Left lung (tissue), 10 donors: ENCODE measurements around the gene GLA. TPM values are rescaled to one million over a fixed set of nuclear protein-coding genes. Genes with fewer than 3 reads are reported as not detected.

Experiments used
- ATAC-seq: fragments of 200-7000 bp; cut with Tn5 transposase; one replicate; pipeline ENCODE4 v1.9.1; 2020; ENCODE audit warnings: moderate library complexity
- DNase-seq, 4 donors: peaks; one replicate each; pipeline ENCODE4 v3.0.0-alpha.2; 2013 to 2020
- H3K27ac ChIP-seq, 2 donors: fragments of 200-600 bp; sonication (generic) in 1 of 2; one replicate each; pipeline versions ENCODE4 v1.5.0 to v1.8.0; 2020 to 2021
- H3K27me3 ChIP-seq, 2 donors: fragments of 200-600 bp; sonication (generic) in 1 of 2; one replicate each; pipeline versions ENCODE4 v1.5.0 to v1.8.0; 2020 to 2021
- H3K36me3 ChIP-seq, 2 donors: fragments of 200-600 bp; sonication (generic) in 1 of 2; one replicate each; pipeline versions ENCODE4 v1.5.0 to v1.8.0; 2020 to 2021
- H3K4me1 ChIP-seq, 2 donors: fragments of 200-600 bp; one replicate each; pipeline ENCODE4 v1.8.0; 2021
- H3K4me3 ChIP-seq, 2 donors: fragments of 200-600 bp; sonication (generic) in 1 of 2; one replicate each; pipeline versions ENCODE4 v1.5.0 to v1.8.0; 2020 to 2021; ENCODE audit warnings: mild to moderate bottlenecking in 1 of 2
- H3K9me3 ChIP-seq, 2 donors: fragments of 200-600 bp; sonication (generic) in 1 of 2; one replicate each; pipeline versions ENCODE4 v1.5.0 to v1.8.0; 2020 to 2021
- intact Hi-C, 2 donors: fragments of 100-400 bp; cut with DNase I; formaldehyde crosslinking; loops; one replicate each; pipeline versions ENCODE4 v1.11.2 to v1.14.2; 2022
- polyA plus RNA-seq, 6 donors: library from polyadenylated mRNA; unstranded; fragments of 120-200 nt; gene quantifications; one replicate each; pipeline ENCODE4 v1.2.1, GENCODE V29; 2013; ENCODE audit not compliant: insufficient read length in 6 of 6
- total RNA-seq, 2 donors: library from RNA; stranded (reverse); fragmentation: NEBNext Ultra II Directional; extraction: Animal tissue kit (Norgen Biotek cat#: 25700); gene quantifications; one replicate each; pipeline ENCODE4 v1.2.1, GENCODE V29; 2021
- TF ChIP-seq, protein P1 (sequence below), 2 donors: fragments of 200-600 bp; sonication (generic) in 1 of 2; IDR thresholded peaks; one replicate each; pipeline versions ENCODE4 v1.5.0 to v1.8.0; 2021; ENCODE audit warnings: antibody characterized with exemption in 2 of 2
- donor health status: DM: no; HTN: yes; CAD: no.
- donor health status: DM: no; HTN: no; CAD: no.

GLA gene
- total and polyA plus RNA-seq, 8 donors, result 26.2 to 57.7 (median 28.7) TPM

DNA sequence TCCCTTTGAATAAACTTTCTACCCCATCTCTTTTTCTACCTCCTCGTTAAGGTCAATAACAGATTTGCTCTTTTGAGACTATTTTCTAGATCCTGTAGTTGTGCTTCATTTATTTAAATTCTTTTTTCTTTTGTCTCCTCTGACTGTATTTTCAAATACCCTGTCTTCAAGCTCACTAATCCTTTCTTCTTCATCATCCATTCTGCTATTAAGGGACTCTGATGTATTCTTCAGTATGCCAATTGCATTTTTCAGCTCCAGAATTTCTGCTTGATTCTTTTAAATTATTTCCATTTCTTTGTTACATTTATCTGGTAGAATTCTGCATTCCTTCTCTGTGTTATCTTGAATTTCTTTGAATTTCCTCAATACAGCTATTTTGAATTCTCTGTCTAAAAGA, 41.6 kb upstream of the GLA start:
- no peak overlapping the region for H3K4me3 ChIP-seq
- H3K36me3 ChIP-seq, result peaks cover 0 to 1% of the 10 kb centered on the region in 2 donors
- no peak for ATAC-seq
- H3K27me3 ChIP-seq, result no peaks in the 10 kb centered on the region
- H3K9me3 ChIP-seq, result no peaks in the 10 kb centered on the region
- intact Hi-C loops, result no loop called here
- DNase-seq, result no peak
- no peak overlapping the region for H3K27ac ChIP-seq
- no peaks in the 10 kb centered on the region for H3K4me1 ChIP-seq
- TF ChIP-seq, protein P1, sequence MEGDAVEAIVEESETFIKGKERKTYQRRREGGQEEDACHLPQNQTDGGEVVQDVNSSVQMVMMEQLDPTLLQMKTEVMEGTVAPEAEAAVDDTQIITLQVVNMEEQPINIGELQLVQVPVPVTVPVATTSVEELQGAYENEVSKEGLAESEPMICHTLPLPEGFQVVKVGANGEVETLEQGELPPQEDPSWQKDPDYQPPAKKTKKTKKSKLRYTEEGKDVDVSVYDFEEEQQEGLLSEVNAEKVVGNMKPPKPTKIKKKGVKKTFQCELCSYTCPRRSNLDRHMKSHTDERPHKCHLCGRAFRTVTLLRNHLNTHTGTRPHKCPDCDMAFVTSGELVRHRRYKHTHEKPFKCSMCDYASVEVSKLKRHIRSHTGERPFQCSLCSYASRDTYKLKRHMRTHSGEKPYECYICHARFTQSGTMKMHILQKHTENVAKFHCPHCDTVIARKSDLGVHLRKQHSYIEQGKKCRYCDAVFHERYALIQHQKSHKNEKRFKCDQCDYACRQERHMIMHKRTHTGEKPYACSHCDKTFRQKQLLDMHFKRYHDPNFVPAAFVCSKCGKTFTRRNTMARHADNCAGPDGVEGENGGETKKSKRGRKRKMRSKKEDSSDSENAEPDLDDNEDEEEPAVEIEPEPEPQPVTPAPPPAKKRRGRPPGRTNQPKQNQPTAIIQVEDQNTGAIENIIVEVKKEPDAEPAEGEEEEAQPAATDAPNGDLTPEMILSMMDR (IDR thresholded peaks at IDR 0.05), result no peak

DNA sequence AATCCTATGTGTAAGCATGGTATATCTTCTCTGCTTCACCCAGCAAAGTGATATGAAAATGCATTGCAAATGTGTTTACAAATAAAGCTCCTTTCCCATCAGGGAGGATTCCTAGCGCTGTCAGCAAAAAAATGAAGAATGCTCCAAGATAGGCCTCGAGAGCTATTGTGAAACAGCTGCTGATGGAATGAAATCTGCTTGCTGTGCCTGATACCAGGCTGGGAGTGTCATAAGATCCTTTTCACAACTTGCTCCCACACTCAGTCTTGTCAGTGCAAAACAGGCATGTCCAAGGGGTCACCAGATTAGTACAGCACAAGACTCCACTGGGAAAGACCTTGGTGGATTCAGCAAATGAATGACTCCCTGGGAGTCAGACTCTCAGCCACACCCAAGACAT, 34.4 kb upstream of the GLA start:
- peaks cover 0 to 17% of the 10 kb centered on the region in 2 donors for H3K36me3 ChIP-seq
- ATAC-seq, result no peak
- intact Hi-C loops, result no loop called here
- DNase-seq, result no peak
- no peak overlapping the region for H3K4me3 ChIP-seq
- H3K4me1 ChIP-seq, result no peaks in the 10 kb centered on the region
- H3K27me3 ChIP-seq, result no peaks in the 10 kb centered on the region
- H3K27ac ChIP-seq, result no peak overlapping the region
- TF ChIP-seq, protein P1 (IDR thresholded peaks at IDR 0.05), result no peak
- no peaks in the 10 kb centered on the region for H3K9me3 ChIP-seq

DNA sequence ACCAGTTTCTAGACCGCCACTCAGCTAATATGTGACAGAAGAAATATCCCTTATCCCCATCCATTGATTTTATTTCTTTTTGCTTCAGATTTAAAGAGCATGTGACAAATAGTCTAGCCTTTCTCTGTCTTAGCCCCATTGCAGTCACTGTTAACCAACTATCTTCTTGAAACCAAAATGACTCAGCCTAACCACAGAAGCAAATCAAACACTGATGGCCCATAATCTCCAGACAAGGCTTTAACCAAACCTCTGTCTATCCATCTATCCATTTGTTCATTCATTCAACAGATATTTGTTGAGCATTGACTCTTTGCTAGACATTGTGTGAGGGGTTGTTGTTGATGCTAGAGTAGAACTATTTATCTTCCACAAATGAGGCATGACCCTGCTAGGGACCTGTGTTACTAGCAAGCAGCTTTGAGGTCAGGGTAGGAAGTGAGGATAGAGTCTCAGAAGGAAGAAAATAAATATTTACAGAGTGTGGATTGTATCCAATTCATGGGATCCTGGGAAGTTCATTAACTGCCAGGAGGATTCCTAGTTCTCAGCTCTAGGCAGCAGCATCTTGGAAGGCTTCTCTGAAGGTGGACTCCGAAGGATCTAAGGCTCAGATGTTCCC, 22.8 kb upstream of the GLA start:
- Histone ChIP-seq H3K4me1 (no peaks in the 10 kb centered on the region), H3K27me3 (no peaks in the 10 kb centered on the region), H3K4me3 (no peak overlapping the region), H3K9me3 (no peaks in the 10 kb centered on the region), H3K36me3 (peaks cover 0 to 22% of the 10 kb centered on the region in 2 donors), H3K27ac (no peak overlapping the region)
- TF ChIP-seq, protein P1 (IDR thresholded peaks at IDR 0.05), result no peak
- intact Hi-C loops, result no loop called here
- DNase-seq (no peak), ATAC-seq (no peak)

DNA sequence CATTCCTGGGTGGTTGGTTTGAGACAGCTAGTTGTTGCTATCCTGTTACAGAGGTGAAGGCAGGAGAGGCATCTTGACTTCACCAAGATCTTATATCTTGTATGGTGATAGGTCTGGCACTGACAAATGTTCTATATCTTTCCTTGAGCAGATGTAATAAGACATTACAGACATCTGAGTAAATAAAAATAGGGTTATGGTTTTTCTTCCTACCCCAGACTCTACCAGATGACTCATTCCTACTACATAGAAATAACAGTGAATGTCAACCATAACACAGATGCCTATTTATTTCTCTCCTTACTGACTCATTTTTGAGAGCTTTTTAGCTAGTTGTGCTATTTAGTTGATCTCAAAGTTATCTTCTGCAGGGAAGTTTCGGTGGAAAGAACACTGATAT, 22.2 kb upstream of the GLA start:
- no peak overlapping the region for H3K27ac ChIP-seq
- no peaks in the 10 kb centered on the region for H3K27me3 ChIP-seq
- intact Hi-C loops, result no loop called here
- H3K36me3 ChIP-seq, result peaks cover 0 to 22% of the 10 kb centered on the region in 2 donors
- ATAC-seq, result no peak
- TF ChIP-seq, protein P1 (IDR thresholded peaks at IDR 0.05), result no peak
- H3K9me3 ChIP-seq, result no peaks in the 10 kb centered on the region
- no peak for DNase-seq
- H3K4me1 ChIP-seq, result no peaks in the 10 kb centered on the region
- no peak overlapping the region for H3K4me3 ChIP-seq

DNA sequence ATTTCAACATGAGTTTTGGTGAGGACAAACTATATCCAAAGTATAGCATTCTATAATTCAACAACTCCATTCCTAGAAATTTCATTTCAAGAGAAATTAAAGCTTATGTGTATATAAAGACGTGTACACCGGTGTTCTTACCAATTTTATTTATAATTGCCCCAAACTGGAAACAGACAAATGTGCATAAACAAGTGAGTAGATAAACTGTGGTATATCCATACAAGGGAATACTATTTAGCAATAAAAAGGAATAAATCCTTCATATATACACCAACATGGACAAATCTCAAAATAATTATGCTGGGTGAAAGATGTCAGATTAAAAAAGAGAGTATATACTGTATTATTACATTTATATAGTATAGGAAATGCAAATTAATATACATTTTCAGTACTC, 20.2 kb upstream of the GLA start:
- Histone ChIP-seq H3K27ac (no peak overlapping the region), H3K4me3 (no peak overlapping the region), H3K9me3 (no peaks in the 10 kb centered on the region), H3K4me1 (no peaks in the 10 kb centered on the region), H3K36me3 (peaks cover 0 to 30% of the 10 kb centered on the region in 2 donors), H3K27me3 (no peaks in the 10 kb centered on the region)
- ATAC-seq, result no peak
- intact Hi-C loops, result no loop called here
- no peak for DNase-seq
- TF ChIP-seq, protein P1 (IDR thresholded peaks at IDR 0.05), result no peak
